Measurements from ENCODE around the gene PDE4D.
"Not testable (repeated sequence)": the region's sequence is repeated elsewhere in the genome, so short reads cannot be mapped to it uniquely, and the experiment has no call there.

The PDE4D gene

DNA sequence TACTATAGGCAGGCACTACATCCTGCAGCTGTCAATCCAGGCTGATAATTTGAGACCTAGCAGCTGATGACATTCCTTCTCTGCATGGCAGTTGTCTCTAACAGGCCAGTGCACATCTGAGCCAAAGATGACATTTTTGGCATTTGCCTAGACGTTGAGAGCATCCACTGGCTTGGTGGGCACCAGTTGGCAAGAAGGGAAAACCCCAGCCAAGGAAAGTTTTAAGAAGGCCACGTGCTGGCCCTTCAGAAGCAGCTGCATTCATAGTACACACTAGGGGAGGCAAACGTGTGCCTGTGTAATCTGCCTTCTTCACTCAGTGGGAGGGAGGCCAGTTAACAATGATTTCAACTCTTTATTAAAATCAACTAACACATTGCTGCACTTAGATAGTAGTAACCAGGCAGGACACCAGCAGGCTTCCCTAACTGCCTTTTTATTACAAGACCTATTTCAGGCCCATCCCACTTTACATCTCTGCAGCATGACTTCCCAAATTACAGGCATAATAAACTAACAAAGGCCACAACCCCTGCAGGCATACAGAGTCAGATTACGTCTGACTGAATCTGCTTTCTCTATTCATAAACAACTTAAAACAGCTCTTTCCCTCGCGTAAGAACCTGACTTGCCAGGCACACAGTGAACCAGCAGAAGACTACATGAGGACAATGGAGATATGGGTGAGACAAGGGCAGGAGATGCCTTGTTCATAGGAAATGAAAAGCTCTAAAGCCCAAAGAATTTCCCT is 576.3 kb downstream of the PDE4D start:
- no peak for DNase-seq

DNA sequence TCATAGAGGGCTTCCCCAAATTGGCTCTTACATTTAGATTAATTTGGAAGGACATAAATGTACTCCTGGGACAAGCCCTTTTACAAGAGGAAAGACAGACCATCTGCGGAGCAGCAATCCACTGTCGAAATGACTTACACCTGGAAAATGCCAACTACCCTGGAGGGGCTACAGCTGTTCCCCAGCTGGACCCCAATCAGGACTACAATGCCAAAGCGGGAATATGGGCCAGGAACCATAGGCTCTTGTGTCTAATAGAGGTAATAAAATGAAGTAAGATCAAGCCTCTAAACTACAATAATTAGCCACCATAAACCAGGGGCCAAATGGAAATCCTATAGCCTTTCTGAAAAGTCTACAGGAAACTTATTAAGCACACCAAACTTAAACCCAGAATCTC is 581.3 kb downstream of the PDE4D start:
- DNase-seq, result no peak

DNA sequence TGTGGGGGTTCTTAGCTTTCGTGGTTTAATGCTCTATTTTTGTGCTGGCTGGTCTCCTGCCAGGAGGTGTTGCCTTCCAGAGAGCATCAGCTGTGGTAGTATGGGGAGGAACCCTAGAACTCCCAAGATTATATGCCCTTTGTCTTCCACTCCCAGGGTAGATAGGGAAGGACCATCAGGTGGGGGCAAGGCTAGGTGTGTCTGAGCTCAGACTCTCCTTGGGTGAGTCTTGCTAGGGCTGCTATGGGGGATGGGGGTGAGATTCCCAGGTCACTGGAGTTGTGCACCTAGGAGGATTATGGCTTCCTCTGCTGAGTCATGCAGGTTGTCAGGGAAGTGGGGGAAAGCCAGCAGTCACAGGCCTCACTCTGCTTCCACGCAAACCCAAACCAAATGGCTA is 584.8 kb downstream of the PDE4D start:
- DNase-seq, result not testable (repeated sequence)

DNA sequence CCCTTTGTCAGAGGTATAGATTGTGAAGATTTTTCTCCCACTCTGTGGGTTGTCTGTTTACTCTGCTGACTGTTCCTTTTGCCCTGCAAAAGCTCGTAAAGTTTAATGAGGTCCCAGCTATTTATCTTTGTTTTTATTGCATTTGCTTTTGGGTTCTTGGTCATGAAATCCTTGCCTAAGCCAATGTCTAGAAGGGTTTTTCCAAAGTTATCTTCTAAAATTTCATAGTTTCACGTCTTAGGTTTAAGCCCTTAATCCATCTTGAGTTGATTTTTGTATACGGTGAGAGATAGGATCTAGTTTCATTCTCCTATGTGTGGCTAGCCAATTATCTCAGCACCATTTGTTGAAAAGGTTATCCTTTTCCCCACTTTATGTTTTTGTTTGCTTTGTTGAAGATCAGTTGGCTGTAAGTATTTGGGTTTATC is 590.2 kb downstream of the PDE4D start:
- DNase-seq, result not testable (repeated sequence)

DNA sequence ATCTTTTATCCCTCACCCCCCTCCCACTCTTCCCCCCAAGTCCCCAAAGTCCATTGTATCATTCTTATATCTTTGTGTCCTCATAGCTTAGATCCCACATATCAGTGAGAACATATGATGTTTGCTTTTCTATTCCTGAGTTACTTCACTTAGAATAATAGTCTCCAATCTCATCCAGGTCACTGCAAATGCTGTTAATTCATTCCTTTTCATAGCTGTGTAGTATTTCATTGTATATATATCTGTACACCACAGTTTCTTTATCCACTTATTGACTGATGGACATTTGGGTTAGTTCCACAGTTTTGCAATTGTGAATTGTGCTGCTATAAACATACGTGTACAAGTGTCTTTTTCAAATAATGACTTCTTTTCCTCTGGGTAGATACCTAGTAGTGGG is 591.0 kb downstream of the PDE4D start:
- not testable (repeated sequence) for DNase-seq

DNA sequence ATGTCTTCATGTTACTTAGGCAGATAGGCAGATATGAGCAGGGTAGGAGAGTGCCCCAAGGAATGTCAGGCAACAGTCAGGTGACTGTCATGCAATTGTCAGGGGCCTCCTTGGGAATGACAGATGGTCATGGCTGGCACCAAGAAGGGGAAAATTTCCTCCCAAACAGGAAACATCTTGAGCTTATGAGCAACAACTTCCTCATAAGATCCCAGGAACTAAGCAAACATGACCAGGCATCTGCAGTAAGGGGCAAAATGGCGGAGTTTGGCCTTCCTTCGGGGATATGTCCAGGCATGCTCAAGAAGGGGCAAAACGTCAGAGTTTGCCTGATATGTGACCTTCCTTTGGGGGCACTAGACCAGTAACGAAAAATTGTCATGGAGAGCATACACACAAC is 591.8 kb downstream of the PDE4D start:
- no peak for DNase-seq

DNA sequence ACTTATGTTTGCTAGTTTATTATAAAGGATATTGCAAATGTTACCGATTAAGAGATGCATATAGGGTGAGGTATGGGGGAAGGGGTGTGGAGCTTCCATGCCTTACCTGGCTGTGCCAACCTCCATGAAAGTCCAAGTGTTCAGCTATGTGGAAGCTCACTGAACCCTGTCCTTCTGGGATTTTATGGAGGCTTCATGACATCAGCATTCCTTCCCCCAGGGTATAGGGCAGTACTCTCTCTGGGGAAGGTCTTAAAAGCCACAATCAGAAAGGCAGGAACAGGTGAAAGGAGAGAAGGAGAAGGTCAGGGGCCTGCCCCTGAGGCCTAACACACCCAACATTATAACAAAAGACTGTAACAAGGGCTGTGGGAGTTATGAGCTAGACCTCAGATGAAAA is 592.6 kb downstream of the PDE4D start:
- DNase-seq, result no peak

DNA sequence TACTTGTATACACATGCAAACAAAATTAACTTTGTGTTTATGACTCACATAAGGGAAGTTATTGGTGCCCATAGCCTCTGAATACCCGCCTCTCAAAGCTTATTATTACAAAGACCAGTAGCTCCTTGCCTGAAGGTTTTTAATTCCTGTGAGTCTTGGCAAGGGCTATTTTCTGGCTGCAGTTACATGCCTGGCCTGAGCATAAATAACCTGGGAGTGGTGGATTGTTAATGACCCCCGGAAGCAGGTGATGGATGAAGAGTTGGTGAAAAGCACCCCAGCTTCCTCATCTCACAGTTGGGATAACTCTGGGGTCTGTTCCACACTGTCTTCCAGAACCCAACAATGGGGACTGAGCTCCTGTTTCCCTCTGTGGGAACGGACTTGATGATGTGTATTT is 594.5 kb downstream of the PDE4D start:
- no peak for DNase-seq

DNA sequence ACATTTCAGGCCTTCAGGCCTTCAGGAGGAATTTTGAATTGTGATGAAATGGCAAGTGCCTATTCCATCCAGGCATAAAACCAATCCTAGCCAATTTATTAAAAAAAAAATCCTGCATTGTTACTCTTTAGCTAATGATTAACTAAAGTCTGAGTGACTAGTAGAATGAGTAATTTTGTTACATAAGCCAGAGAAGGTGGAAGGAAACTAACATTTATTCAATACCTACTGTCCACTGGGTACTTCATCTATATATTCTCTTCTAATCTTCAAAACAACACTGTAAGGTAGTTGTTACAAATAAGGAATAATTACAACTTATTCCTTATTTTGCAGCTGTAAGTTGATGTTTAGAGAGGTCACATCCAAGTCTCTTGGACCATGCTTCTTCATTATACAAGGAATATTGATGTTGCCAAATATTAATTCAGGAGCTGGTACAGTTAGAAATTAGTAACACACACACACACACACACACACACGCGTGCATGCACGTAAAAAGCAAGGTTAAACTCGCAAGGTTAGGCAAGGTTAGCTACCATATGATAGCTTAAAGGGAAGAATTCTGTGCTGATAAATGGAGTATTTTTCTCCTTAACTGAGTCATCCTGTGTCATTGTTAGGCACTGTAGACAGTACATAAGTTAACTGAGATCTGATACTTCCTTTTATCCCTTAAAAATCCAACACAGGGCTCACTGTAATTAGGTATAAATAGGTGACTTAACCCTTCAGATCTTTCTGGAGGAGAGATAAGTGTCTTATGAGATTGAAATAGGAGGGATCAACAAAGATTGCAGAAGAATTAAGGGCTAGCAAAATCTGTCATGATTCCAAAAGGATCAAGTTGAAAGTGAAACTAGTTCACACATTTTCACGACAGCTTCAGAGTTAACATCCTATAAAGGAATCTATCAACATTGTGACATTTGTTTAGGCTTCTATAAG is 596.9 kb downstream of the PDE4D start:
- no peak for DNase-seq

DNA sequence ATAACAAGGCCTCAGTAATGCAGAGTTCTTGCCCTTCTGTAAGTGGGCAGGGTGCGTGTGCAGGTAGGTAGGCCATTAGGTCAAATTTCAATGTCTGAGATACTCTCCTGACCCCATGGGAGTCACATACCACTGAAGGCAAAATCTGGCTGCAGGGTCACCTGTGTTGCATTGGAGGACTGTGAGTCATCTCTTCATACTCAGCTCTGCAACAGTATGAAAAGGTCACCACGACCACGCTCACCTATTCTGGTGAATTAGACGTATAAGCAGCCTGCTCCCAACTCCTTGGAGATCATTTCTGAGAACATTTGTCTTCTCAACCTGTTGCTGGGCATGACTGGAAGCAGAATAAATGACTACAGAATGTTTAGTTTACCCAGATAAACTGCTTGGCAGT is 599.8 kb downstream of the PDE4D start:
- DNase-seq, result no peak

DNA sequence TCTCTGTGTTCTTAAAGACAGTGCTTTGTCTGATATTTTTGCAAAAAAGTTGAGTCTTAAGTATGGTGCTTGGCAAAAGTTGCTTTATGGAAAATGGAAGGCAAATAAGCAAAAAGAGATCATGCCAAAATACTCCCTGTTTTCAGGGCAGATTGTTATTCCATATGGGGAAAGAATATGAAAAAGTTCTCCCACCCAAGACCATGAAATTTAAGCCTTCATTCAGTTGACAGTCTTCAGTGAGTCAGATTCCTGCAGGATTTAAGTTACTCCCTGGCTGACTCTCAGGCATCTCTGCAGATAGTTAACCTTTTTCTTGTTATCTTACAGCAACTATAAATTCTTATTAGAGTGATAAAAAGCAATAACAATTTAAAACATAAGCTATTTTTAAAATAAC is 601.6 kb downstream of the PDE4D start:
- DNase-seq, result no peak

DNA sequence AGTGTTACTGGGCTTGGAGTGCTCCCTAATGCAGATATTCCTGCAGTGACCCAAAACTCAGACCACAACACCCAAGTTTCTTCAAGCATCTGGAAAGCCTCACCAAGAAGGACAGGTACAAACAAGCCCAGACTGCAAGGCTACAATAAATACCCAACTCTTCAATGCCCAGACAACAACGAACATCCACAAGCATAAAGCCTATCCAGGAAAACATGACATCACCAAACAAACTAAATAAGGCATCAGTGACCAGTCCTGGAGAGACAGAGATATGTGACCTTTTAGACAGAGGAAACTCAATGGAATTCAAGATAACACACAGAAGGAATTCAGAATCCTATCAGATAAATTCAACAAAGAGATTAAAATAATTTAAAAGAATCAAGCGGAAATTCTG is 605.6 kb downstream of the PDE4D start:
- DNase-seq, result no peak

DNA sequence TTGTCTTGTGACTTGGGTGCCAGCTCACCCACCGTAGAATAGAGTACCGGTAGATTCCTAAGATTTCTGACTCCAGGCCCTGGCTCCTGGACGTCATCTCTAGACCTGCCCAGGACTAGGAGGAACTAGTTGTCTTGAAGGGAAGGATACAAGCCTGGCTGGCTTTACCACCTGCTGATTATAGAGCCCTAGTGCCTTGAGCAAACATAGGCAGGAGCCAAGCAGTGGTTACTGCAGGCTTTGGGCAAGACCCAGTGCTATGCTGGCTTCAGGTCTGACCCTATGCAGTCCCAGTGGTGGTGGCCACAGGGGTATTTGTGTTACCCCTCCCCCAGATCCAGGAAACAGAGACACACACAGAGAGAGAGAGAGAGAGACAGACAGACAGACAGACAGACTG is 606.2 kb downstream of the PDE4D start:
- DNase-seq, result no peak

DNA sequence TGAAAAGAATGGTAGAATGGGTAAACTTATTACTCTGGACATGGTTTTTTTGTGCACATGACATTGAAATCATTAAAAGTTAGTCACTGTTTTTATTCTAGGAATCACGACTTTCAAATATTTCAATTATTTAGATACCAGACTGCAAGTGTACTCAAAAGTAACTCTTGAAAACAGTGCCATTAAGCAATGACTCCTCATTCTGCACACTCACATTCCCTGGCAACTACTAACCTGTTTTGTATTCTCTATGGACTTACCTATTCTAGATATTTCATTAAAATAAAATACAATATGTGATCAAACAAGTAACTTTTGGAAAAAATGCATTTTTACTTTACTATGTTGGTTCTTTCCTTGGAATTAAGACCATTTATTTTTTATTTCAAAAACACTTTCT is 607.0 kb downstream of the PDE4D start:
- no peak for DNase-seq

DNA sequence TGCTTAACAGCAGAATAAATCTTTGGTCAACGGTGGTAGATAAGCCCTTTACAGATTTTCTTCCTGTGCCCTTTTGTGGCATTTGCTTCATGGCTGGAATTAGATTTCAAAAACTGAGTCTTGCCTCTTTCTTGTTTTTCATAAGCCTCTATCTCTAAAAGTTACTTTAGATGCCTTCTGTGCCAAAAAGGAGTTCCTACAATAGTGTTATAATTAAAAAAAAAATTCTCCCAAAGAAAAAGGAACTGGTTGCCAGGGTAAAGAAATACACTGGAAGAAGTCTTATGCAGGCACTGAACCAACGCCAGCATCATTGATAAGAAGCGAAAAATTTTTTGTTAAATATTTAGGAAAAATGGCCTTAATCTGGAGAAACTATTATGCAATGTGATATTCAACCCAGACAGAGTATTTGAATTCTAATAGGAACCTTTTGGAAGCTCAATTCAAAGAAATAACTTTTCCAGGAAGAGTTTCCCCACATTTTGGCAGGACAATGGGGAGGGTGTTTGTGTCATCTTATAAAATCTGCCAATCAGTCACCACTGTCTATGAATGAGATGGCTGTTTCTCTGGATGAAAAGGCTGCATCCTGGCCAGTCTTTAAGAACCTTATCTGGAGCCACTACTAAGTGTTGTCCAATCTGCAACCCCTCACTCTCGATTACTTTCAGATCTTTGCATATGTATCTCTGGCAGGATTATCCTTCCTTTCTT is 608.1 kb downstream of the PDE4D start:
- DNase-seq, result no peak

DNA sequence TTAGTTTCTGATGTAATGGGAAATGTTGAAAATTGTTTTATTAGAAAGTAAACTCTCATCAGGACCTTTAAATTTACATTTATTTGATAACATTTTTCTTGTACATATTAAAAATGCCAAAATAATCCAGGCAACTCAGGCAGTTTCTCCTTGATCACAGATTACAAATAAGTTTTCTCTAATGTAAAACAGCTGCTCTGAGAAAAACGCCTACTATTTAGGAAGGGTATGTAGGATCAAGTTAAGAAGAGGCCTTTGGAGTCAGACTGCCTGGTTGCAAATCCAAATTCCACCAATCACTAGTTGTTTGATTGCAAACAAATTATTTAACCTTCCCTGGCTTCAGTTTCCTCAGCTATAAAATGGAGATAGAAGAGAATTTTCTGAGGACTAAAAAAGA is 610.8 kb downstream of the PDE4D start:
- no peak for DNase-seq

DNA sequence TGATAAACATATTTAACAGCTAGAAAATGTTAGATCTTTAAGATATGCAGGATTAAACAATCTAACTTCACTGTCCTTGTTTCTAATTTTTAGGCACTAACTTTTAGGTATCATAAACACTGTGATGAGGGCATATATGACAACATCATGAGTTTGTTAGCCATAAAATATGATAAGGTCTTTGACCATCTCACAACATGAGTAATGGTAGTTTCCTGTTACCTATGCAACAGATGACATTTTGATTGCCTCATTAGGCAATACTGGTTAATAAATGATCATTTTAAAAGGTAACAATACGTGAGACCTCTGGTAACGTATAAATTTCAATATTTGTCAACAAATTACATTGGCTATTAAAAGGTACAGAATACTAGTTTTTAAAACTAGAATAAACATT is 613.5 kb downstream of the PDE4D start:
- DNase-seq, result no peak

DNA sequence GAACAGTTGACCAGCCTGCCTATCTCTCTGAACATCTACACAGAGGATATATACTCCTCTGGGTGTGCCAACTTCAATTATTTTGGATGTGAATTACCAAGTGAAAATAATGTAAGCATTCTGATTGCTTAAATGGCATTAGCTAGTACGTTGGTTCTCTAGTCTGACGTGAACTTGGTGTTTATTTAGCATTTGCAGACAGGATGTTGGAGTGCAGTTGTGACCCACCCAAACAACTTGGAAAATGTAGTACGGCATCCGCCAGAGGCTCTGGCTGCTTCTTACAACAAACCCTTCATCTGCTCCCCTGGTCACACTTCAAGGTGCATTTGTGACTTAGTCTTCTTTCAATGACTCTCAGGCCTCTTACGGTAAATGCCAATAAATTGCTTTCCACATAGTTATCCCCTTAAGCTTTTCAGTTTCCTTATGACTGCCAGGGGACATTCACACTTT is 616.6 kb downstream of the PDE4D start:
- DNase-seq, result no peak

DNA sequence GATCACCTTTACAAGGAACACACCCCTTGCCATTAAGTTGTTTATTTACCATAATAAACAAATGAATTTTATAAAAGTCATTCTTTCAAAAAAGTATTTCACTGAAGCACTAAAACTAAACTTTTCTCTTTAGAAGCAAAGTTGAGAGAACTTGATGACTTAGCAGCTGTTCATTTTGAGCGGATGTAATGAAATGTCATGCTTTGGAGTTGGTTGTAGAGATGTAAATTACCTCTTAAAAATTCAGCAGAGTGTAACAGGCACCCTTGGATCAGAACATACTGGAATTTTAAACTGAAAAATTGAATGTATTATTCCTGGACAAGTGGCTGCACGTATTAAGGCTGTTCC is 617.2 kb downstream of the PDE4D start:
- DNase-seq, result no peak

DNA sequence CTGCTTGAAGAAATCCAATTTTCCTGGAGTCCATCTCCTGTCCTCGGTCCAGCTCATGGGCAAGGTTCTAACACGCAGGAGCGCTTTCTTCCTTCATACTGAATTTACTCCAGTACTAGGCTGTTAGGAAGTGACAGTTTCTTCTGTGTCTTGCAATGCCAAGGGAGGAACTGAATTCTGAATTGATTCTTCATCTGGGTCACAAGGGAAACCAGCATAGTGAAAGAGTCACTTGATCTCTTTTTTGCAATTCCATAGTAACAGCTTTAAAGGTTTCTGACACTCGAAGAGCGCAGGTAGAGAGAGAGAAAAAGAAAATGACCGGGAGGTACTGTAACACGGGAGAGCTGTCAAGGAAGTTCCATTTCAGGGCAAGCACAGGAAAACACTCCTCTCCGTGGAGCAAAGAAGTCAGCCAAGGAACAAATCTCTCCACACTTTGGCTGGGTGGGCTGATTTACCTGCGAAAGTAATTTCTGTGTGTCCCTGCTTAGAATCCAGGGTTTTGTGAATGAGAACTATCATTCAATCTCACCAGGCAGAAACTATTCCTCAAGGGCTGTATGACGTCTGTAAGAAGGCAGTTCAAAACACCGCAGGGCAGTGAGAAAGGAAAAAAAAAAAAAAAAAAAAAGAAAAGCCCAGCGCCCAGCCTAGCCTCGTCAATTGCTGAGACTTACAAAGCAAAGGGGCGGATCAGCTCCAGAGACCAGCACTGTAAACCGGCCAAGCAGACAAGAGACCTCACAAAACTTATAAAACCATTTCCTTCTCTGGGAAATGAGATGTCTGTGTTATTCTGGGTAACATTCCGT is 617.8 kb downstream of the PDE4D start:
- no peak for DNase-seq

DNA sequence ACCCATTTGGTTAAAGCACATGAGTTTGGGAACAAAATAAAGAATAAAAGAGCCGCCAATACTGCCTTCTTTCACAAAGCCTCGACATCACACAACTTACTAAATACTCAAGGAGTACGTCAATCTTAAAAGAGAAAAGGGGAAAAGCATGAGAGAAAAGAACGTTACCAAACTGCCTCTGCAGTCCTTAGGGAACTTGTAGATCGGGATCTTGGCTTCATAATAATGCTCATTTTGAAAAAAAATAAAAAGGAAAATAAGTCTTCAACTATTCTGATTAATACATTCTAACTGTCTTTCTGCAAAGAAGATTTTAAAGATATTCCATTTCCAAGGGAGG is 618.4 kb downstream of the PDE4D start:
- no peak for DNase-seq

DNA sequence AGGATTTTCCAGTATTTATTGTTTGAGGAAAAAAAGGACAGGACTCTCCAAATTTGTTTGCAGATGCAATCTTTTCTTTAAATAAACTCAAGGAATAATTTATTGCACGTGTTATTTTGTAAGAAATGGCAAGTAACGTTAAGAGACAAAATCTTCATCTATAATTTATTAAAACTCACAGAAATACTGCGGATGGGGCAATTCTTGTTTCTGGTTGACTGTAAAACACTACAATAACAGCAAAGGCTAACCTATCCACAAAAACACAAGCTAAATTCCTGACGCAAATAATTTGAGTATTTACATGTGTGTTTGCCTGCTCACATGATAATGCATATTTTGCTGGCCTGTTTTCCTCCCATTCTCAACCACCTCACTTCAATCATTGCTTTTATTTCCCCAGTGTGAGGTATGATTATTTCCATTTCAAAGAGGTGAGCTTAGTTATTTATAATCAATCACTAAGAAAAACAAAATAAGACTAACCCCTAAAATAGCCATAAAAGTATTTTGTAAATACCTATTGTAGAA is 619.4 kb downstream of the PDE4D start:
- no peak for DNase-seq

Measured in activated T-cell treated with anti-CD3 and anti-CD28 coated beads for 4 hours (primary cell).